A673 (cell line): ENCODE data around the gene MCM3AP. TPM values are rescaled to one million over a fixed set of nuclear protein-coding genes. Genes with fewer than 3 reads are reported as not detected.

Experiments
- BruUV-seq: library from RNA; stranded (reverse); fragments of 400-500 nt; replicated peaks from 2 replicates; lab custom pipeline; 2021; lab: Mats Ljungman, UMichigan
- CTCF ChIA-PET: fragments of 300-600 bp; sonication (Branson Sonifier 250); formaldehyde crosslinking; loops from one replicate; lab custom pipeline; 2022; ENCODE audit warnings: antibody characterized with exemption; lab: Charles Lee
- POLR2A ChIA-PET: fragments of 300-600 bp; sonication (Branson Sonifier 250); formaldehyde crosslinking; loops from one replicate; lab custom pipeline; 2022; ENCODE audit warnings: antibody characterized with exemption; ENCODE audit not compliant: low non-redundant PET; lab: Charles Lee
- DNase-seq: peaks from one replicate; pipeline ENCODE4 v3.0.0-alpha.2; 2015; ENCODE audit warnings: low spot score
- H3K27ac ChIP-seq: fragments of 200-600 bp; sonication (generic); 2 replicates; pipeline ENCODE4 v1.5.1; 2016; ENCODE audit warnings: mixed run types, low read depth, mild to moderate bottlenecking, mixed read lengths, antibody characterized with exemption, low read length; ENCODE audit not compliant: poor library complexity, severe bottlenecking
- H3K27me3 ChIP-seq: fragments of 200-600 bp; sonication (generic); replicated peaks from 2 replicates; pipeline ENCODE4 v1.6.1; 2017; ENCODE audit warnings: mixed run types, low read depth, mild to moderate bottlenecking, mixed read lengths, antibody characterized with exemption, low read length; ENCODE audit not compliant: insufficient read depth, poor library complexity
- H3K36me3 ChIP-seq: fragments of 200-600 bp; sonication (generic); 2 replicates; pipeline ENCODE4 v1.6.1; 2016; ENCODE audit warnings: mixed run types, mild to moderate bottlenecking, mixed read lengths, antibody characterized with exemption, low read length; ENCODE audit not compliant: insufficient read depth, poor library complexity, severe bottlenecking
- H3K4me1 ChIP-seq: fragments of 200-600 bp; sonication (generic); 2 replicates; pipeline ENCODE4 v1.6.1; 2017; ENCODE audit warnings: mixed run types, mild to moderate bottlenecking, mixed read lengths, antibody characterized with exemption, low read length; ENCODE audit not compliant: insufficient read depth, poor library complexity, severe bottlenecking
- H3K4me3 ChIP-seq: fragments of 200-600 bp; sonication (generic); 2 replicates; pipeline ENCODE4 v1.5.1; 2016; ENCODE audit warnings: low read depth, mixed run types, mild to moderate bottlenecking, mixed read lengths, low read length; ENCODE audit not compliant: poor library complexity, severe bottlenecking
- H3K9me3 ChIP-seq: fragments of 200-600 bp; sonication (generic); 2 replicates; pipeline ENCODE4 v1.6.1; 2016; ENCODE audit warnings: mixed run types, low read depth, mild to moderate bottlenecking, mixed read lengths, antibody characterized with exemption, low read length; ENCODE audit not compliant: poor library complexity, severe bottlenecking
- CTCF ChIP-seq: fragments of 300-800, 200-600 bp; sonication (generic); conservative IDR thresholded peaks from 2 replicates; pipeline ENCODE4 v1.5.1; 2017; ENCODE audit warnings: low read depth, mild to moderate bottlenecking, antibody characterized with exemption, low read length, moderate library complexity, mixed read lengths
- EZH2 ChIP-seq: fragments of 200-600 bp; sonication (generic); IDR thresholded peaks from 2 replicates; pipeline ENCODE4 v1.6.1; 2017; ENCODE audit warnings: borderline replicate concordance, low read depth, mild to moderate bottlenecking, mixed read lengths, antibody characterized with exemption, low read length; ENCODE audit not compliant: poor library complexity, severe bottlenecking
- intact Hi-C: fragments of 100-400 bp; cut with micrococcal nuclease; formaldehyde crosslinking; loops from one replicate; pipeline ENCODE4 v1.10.0; 2022; ENCODE audit not compliant: unreplicated experiment
- total RNA-seq: library from RNA; stranded (reverse); gene quantifications from 2 replicates; pipeline ENCODE4 v1.2.3, GENCODE V29; 2021

MCM3AP gene
- total RNA-seq, 1 experiment from 2014 or later = 121 TPM

- peak; percentile 96 for DNase-seq
- intact Hi-C loops = no loop called here
- TF ChIP-seq EZH2 (no peak), CTCF (peak; percentile 46; the same call in 1 of the 2 replicates)
- H3K4me3 ChIP-seq = peak within 1 kb of the TSS; percentile 97
- H3K9me3 ChIP-seq = no peaks in the 10 kb centered on the region
- H3K27me3 ChIP-seq = no peaks in the 10 kb centered on the region
- no TSS peak for BruUV-seq
- POLR2A ChIA-PET = no interaction called here
- peak within 1 kb of the TSS; percentile 97 for H3K27ac ChIP-seq
- H3K4me1 ChIP-seq = peaks cover 41% of the 10 kb centered on the region
- H3K36me3 ChIP-seq = peaks cover 26% of the 10 kb centered on the region
- CTCF ChIA-PET = interaction anchor here (0.5 kb wide), 1 partner anchor 57 kb away, joined by 4 read pairs; no protein-coding TSS in a partner anchor
Measured at GRCh38 chr21:46285761-46286647, 593 bp upstream of the MCM3AP start, which contains the start of gene YBEY. TSS of gene YBEY (plus strand) at chr21:46286342. CDS start at chr21:46286914, 572 bp downstream.

GRCh38 chr21:46284733-46285132 lies 678 bp downstream of the MCM3AP start:
- no peak for DNase-seq
- TF ChIP-seq CTCF (no peak), EZH2 (no peak)
- CTCF ChIA-PET = interaction anchor here (0.9 kb wide), 1 partner anchor 25 kb away, joined by 5 read pairs; no protein-coding TSS in a partner anchor
- Histone ChIP-seq H3K27ac (peak overlapping the region; percentile 97), H3K4me3 (peak overlapping the region; percentile 97), H3K9me3 (no peaks in the 10 kb centered on the region), H3K27me3 (no peaks in the 10 kb centered on the region), H3K4me1 (peaks cover 41% of the 10 kb centered on the region), H3K36me3 (peaks cover 36% of the 10 kb centered on the region)
- intact Hi-C loops = no loop called here
- no TSS peak for BruUV-seq
- POLR2A ChIA-PET = no interaction called here

GRCh38 chr21:46284077-46284644 lies 1.2 kb downstream of the MCM3AP start:
- H3K4me1 ChIP-seq = peaks cover 41% of the 10 kb centered on the region
- CTCF ChIA-PET = interaction anchor here (0.9 kb wide), 1 partner anchor 24 kb away, joined by 5 read pairs; no protein-coding TSS in a partner anchor
- BruUV-seq = no TSS peak

More at GRCh38 chr21:46284077-46284644, 1.2 kb downstream of the MCM3AP start:
- no peak for TF ChIP-seq EZH2
- TF ChIP-seq CTCF = no peak
- Histone ChIP-seq H3K9me3 (no peaks in the 10 kb centered on the region), H3K36me3 (peaks cover 41% of the 10 kb centered on the region), H3K27me3 (no peaks in the 10 kb centered on the region), H3K4me3 (peak overlapping the region; percentile 97), H3K27ac (no peak overlapping the region)
- DNase-seq = no peak
- POLR2A ChIA-PET = no interaction called here
- intact Hi-C loops = no loop called here
